HL-60 (cell line): Measurements from ENCODE around the gene TBC1D22A.

Source experiments
- DNase-seq, 2 experiments: peaks; one replicate each; pipeline ENCODE4 v3.0.0-alpha.2; 2010 to 2020; ENCODE audit warnings: low read depth in 1 of 2, low spot score in 1 of 2
- H3K27ac ChIP-seq: fragments of 250-450 bp; sonication (Bioruptor Pico); replicated peaks from 2 replicates; pipeline ENCODE4 v1.5.1; 2020; ENCODE audit warnings: mild to moderate bottlenecking, moderate library complexity
- H3K27me3 ChIP-seq: fragments of 250-450 bp; sonication (Bioruptor Pico); 2 replicates; pipeline ENCODE4 v1.5.1; 2021; ENCODE audit warnings: mild to moderate bottlenecking, moderate library complexity; ENCODE audit not compliant: insufficient read depth, poor library complexity, severe bottlenecking
- H3K4me3 ChIP-seq: replicated peaks from 2 replicates; pipeline ENCODE4 v1.5.1; 2011; ENCODE audit warnings: mild to moderate bottlenecking, control low read depth, low read length; ENCODE audit not compliant: insufficient read depth
- CTCF ChIP-seq: IDR thresholded peaks from one replicate; pipeline ENCODE4 v1.5.1; 2011; ENCODE audit warnings: low read length, control low read depth, inconsistent platforms; ENCODE audit not compliant: insufficient read depth
- GABPA ChIP-seq: IDR thresholded peaks from 2 replicates; pipeline ENCODE4 v1.6.1; 2012; ENCODE audit warnings: low read depth
- POLR2AphosphoS5 ChIP-seq: IDR thresholded peaks from 2 replicates; pipeline ENCODE4 v1.6.1; 2012; ENCODE audit warnings: low read depth
- REST ChIP-seq: IDR thresholded peaks from 2 replicates; pipeline ENCODE4 v1.6.1; 2012; ENCODE audit warnings: low read depth; ENCODE audit not compliant: insufficient replicate concordance
- SPI1 ChIP-seq: IDR thresholded peaks from 2 replicates; pipeline ENCODE4 v1.6.1; 2012; ENCODE audit warnings: low read depth, mild to moderate bottlenecking, borderline replicate concordance

TBC1D22A gene

GRCh38 chr22:46779023-46779422, 16.6 kb downstream of the TBC1D22A start:
- no peak for TF ChIP-seq POLR2AphosphoS5
- no peak for DNase-seq
- no peak overlapping the region for H3K27ac ChIP-seq
- H3K27me3 ChIP-seq = no peaks in the 10 kb centered on the region
- no peak overlapping the region for H3K4me3 ChIP-seq

GRCh38 chr22:46779651-46780050, 17.2 kb downstream of the TBC1D22A start:
- TF ChIP-seq REST (no peak), SPI1 (no peak), CTCF (no peak), POLR2AphosphoS5 (no peak), GABPA (no peak)
- Histone ChIP-seq H3K27ac (no peak overlapping the region), H3K4me3 (no peak overlapping the region), H3K27me3 (no peaks in the 10 kb centered on the region)
- no peak for DNase-seq

GRCh38 chr22:46780453-46780852, 18.0 kb downstream of the TBC1D22A start:
- no peak for TF ChIP-seq CTCF
- TF ChIP-seq REST = no peak
- TF ChIP-seq POLR2AphosphoS5 = no peak
- DNase-seq = no peak
- H3K27ac ChIP-seq = no peak overlapping the region
- no peak overlapping the region for H3K4me3 ChIP-seq
- no peaks in the 10 kb centered on the region for H3K27me3 ChIP-seq

GRCh38 chr22:46781291-46781690, 18.8 kb downstream of the TBC1D22A start:
- no peak overlapping the region for H3K27ac ChIP-seq
- no peak overlapping the region for H3K4me3 ChIP-seq

More at GRCh38 chr22:46781291-46781690, 18.8 kb downstream of the TBC1D22A start:
- no peaks in the 10 kb centered on the region for H3K27me3 ChIP-seq
- DNase-seq = no peak
- TF ChIP-seq SPI1 = no peak
- no peak for TF ChIP-seq POLR2AphosphoS5
- no peak for TF ChIP-seq GABPA
- TF ChIP-seq CTCF = no peak
- TF ChIP-seq REST = no peak
